CD4-positive, alpha-beta T cell treated with Interferon alpha-2 for 1 hour (primary cell): ENCODE results near the gene PAX9.
"Not testable (repeated sequence)": the region's sequence is repeated elsewhere in the genome, so short reads cannot be mapped to it uniquely, and the experiment has no call there.

Experiments used
- DNase-seq, 2 donors: peaks; one replicate each; pipeline ENCODE4 v3.0.0-alpha.2; 2020 to 2022

PAX9 gene

DNA sequence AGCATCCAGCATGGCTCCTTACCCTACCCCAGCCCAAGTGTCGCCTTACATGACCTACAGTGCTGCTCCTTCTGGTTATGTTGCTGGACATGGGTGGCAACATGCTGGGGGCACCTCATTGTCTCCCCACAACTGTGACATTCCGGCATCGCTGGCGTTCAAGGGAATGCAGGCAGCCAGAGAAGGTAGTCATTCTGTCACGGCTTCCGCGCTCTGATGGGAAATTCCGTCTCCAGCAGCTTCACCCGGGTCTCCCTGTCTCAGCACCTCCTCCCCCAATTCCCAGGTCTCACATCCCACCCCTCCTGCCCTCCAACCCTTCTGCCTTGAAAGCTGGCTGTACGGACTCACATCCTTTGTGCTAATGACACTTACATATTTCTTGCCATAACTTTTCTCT lies 14.6 kb downstream of the PAX9 start:
- DNase-seq, result no peak

DNA sequence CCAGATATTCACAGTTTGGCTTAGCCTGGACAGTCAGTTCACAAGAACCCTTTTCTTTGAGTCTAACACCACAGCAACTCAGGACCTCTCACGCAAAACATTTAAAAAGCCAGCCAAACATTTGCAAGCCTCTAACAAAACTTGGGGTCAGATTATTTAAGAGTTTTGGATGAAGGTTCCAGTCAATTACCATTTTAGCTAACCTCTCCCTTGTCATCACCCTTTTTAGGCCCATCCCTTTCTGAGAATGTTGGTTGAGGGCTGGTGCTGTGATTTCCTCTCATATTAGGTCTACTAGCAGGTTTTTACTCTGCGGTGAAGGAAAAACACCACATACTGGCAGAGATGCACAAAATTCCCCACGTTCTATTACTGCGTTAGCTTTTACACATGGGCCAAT lies 20.7 kb downstream of the PAX9 start:
- no peak for DNase-seq

DNA sequence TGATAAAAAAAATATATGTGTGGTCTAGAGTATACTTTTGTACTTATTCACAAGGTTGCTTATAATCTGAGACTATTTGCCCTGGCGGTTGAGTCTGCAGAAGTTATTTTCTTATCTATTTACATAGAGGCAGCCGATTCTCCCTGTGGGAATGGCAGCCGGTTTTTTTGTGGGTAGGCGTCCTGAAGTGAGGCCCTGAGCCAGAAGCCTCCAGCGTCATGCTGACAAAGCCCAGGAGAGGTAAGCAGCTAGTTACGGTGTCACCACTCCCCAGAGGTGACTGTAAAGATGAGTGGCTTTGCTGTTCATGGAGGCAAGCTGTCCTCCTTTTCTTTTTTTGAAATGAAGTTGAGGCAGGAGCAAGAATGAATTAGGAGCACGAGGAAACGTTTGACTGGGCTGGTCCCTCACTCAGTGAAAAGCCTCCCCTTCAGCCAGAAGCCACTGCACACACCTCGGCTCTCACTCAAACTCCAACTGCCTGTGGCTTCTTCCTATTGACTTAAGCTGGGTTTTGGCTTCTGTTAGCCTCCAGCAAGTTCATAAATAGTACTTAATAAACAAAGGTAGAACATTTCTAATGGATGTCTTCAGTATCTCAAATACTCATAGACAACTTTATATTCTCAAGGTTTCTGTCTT lies 21.5 kb downstream of the PAX9 start:
- DNase-seq, result no peak

DNA sequence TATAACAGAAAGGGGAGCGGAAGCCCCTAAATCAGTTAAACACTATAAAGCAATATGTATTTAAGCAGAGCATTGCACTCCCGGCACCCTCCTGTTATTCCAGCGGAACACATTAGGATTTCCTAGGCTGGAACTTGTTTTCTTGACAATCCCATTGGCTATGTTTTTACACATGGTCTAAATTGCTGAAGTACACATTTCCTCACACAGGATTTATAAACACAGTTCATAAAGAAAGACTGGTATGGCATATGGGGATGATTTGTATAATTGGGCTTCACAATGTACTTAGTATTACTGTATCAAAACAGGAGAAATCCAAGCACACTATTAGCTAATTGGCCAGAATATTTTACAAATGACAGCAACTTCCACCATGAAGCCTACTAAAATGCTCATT lies 23.3 kb downstream of the PAX9 start:
- no peak for DNase-seq

DNA sequence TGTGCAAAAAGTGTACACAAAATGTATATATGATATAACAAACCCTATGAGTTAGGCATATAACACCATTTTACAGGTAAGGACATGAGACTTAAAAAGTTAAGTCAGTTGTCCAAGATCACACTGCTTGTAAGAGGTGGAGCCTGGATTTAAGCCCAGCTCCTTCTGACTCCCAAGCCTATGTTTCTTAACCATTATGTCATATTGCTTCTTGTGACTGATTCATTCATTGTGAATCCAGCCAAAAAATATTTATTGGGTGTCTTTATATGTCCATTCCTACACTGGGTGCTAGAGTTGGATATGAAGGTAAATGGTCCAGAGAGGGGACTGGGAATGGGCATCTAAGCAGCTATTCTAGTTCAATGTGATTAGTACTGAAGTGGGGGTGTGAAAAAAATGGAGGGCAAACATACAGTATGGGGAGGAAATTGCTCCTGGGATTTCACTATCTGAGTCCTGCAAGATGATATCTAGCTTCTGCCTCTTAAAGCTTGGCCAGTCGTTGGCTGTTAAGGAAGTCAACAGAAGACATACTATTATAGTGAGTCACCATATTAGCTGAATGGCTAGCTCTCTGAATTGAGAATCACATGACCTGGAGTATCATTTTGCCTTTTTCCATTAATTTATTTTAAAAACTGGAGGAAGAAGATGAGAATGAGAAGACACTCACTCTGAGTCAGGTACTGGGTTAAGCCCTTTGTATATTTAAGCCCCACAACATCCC lies 28.8 kb downstream of the PAX9 start:
- no peak for DNase-seq

DNA sequence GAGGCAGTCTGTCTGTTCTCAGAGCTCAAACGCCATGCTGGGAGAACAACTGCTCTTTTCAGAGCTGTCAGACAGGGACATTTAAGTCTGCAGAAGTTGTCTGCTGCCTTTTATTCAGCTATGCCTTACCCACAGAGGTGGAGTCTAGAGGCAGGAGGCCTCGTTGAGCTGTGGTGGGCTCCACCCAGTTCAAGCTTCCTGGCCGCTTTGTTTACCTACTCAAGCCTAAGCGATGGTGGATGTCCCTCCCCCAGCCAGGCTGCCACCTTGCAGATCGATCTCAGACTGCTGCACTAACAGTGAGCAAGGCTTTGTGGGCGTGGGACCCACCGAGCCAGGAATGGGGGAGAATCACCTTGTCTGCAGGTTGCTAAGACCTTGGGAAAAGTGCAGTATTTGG lies 37.8 kb downstream of the PAX9 start:
- not testable (repeated sequence) for DNase-seq

DNA sequence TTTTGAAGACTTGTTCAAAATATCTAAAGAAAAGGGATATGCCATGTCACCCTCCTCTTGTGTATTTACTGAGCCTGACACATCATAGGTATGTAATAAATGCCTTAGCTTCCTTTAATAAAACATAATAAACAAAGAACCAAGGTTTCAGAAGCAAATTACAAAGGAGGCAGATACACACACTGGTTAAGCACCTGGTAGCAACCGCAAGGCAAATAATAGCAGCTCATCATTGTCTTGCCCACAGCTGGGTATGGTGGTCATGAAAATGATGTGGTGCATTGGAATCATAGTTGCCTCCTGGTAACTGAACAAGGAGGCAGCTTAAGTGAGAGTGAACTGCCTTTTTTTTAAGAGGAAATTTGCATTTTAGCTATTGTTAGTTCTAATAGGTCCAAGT lies 39.0 kb downstream of the PAX9 start:
- no peak for DNase-seq

DNA sequence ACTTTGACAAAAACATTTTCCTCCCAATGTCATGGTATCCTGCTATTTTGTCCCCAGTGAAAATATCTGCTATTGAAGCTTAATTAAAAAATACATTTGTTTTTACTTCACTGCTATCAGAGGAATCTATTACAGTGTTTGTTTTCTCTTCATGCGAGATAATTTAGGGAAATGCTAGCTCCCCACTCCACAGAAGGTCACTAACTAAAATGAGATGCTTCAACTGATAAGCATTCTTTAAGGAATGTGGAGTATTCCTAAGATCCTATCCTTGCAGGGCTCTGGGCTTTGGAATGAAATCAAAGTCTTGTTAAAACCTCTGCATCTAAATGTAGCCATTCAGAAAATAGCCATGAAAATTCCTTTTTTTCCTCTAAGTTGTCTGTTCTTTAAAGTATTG lies 39.5 kb downstream of the PAX9 start:
- DNase-seq, result no peak

DNA sequence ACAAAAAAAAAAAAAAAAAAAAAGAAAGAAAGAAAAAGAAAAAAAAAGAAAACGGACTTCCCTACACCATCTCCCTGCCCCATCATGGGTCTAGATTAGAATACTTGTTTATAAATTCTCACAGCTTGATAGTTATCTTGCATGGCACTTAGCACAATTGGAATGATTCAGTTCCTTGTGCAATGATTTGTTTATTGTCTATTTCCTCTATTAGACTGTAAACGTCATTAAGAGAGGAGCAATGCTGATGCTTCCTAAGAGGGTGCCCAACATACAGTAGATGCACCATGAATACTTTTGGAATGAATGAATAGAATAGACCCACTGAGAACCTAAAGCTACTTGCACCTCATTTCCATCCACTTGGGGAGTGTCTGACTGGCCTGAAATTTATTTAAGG lies 40.8 kb downstream of the PAX9 start:
- DNase-seq, result no peak

DNA sequence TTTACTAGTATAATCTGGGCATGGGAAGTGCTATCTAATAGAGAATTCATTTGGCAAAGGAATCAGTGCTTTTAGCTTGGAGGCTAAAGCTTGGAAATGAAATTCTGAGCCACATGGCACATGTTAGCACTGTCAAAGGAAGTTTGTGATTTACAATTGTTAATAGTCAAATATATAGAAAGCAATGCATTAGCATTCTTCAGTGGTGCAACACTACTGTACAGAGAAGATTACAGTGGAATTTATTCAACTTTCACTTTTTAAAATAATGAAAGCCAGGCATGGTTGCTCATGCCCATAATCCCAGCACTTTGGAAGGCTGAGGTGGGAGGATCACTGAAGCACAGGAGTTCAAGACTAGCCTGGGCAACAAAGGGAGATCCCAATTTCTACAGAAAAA lies 45.9 kb downstream of the PAX9 start:
- no peak for DNase-seq

DNA sequence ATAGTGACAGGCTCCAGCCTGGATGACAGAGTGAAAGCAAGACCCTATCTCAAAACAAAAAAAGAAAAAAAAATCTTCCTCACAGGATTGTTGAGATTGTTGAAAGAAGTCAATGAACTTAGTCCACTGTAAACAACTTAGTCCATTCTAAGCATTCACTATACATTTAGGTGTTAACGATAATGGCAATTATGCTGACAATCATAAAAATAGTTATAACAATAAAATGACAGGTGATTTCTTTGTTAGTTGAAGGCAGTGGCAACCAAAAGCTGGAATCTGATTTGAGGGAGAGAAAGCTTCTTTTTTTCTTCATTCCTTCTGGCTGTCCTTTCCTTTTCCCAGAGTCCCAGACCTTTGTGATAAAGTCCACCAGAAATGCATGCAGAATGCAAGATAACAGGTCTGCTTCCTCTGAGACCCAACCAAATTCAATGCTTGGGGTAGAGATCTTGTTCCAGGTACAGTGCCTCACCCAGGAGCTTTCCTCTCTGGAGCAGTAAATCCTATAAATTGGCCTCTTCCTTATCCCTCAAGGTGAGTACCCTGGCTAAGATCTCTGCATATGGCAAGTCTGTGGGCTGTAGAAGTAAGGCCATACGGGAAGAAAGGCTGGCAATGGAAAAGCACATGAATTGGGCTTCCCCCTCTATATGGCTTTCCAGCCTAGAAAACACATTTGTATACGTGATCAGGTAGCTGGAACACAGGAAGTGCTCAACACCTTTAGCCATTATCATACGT lies 52.5 kb downstream of the PAX9 start:
- no peak for DNase-seq

DNA sequence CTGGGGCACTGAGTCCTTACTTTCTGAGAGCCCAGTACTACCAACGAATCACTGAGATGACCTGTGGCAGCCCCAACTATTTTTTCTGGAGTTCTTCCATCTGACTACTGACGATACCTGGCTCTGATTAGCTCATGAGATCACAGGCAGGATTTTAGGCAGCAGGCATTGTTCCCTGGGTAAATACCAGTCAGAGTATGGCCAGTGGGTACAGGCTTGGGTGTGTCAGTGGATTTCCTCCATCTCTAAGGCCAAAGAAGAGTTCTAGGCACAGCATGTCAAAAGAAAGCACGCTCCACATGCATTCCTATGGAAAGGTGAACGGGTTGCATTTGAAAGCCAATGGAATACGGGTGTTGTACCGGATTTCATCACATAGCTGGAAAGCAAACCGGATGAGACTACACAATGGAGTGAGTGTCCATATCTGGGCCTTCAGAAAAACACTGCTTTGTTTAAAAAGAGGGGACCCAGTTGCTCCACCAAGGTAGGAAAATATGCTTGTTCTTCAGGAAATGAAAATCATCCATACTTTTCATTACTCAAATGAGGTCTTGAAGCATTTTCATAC lies 55.0 kb downstream of the PAX9 start:
- DNase-seq, result no peak

DNA sequence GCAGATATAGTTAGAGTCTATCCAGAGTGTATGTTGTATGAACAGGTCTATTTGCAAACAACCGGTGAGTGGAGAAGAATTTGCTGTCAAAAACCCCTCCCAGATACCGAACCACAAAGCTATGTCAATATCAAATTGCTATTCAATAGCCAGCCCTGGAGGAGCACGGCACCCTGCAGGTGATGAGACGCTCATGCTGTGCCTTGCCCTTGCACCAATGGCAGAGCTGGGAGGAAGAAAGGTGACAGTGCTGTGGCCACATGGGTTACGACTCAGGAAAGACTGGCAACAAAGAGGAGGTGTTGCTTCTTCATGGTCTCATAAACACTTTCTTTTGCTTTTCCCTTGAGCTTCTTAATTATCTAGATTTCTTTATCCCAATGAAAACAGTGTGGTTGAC lies 55.7 kb downstream of the PAX9 start:
- no peak for DNase-seq

DNA sequence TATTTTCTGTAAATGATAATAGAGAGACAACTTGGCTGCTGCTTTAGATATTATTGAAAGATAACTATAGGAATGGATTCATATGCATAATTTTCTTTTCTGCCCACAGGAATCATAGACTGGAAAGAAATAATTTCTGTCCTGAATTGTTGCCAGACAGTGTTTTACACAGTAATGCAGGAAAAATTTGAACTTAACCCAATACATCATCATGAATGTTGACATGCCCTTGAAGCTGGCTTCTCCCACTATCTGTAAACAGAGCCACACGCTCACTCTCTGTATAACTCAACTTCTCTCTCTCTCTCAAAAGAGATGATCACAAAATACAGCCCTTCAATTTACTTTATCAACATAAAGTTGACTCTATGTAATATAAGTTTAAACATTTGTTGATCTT lies 56.6 kb downstream of the PAX9 start:
- DNase-seq, result no peak

DNA sequence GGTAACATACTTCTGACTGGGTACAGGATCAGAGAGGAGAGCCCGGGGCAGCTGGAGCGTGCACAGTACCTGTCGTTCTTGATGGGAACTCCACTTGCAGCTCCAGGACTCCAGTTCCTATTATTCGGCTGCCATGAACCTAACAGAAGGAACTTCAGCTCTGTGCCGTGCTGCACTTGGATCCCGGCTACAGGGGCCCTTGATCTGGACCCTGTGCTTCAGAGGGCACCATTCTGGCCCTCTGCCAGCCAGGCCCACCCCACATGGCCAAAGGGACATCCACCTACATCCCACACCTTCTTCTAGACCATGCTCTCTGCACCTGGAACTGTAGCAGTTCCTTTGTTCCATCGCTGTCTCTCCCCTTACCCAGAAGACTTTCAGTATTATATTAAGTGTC lies 58.2 kb downstream of the PAX9 start:
- no peak for DNase-seq

DNA sequence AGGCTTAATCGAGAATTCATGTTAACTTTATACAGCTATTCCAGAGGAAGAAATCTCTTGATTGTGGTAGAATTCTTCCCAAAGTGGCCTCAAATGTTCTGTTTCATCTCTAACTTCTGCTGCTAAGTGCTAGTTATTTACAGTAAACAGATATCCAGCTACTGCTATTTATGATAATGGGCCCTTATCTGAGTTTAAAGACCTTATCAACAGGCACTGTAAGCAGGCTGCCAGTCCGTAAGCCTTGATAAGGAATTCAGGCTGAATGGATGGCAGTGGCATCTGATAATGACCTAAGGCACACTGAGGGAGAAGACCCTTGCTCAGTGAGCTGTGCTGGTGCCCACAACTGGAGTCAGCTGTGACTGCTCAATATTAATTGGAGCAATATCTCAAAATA lies 59.0 kb downstream of the PAX9 start:
- no peak for DNase-seq

DNA sequence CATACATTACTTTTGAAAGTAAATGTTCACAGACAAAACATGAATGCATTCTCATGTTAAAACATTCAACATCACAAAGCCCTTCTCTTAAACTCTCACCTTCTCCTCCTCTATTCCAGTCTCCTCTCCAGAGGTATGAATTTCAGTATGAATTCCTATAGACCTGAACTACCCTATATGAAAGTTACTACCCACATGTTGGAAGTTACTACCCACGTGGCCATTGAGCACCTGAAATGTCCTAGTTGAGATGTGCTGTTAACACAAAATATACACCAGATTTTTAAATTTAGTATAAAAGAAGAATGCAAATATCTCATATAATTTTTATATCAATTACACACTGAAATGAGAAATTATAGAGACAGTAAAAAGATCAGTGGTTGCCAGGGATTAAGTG lies 60.2 kb downstream of the PAX9 start:
- DNase-seq, result no peak

DNA sequence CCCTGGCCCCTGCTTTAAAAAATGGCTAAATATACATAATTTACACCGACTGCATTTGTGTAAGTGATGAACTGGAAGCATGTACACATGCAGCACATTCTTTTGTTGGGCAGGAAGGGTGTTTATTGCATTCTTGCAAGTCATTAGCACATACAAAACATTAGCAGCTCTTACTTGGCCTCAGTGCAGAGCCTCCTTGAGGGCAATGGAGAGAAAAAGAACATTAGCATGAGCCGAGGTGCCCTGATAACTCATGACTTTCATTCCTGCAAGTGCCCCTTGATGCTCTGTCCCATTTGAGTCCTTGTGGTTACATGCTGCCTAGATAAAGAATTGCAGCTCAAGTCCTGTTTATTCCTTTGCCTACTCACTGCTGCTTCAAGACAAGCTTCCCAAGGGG lies 61.9 kb downstream of the PAX9 start:
- DNase-seq, result no peak

DNA sequence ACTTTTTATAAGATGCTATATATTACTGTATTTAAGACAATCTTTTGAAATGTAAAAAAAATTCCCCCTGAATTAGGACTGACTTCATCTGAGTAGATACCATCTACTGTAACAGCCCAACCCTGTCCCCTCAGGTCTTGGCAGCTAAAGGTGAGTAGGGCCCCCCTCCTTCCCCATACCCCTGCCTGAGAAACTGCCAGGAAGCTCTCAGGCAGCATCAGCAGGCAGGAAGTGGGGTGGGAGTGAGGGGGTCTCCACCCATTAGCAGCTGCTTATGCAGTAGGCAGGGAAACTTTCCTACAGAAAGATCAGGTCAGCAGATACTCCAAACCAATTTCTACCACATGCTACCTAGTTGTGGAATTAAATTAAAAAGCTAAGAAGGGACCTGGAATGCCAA lies 62.5 kb downstream of the PAX9 start:
- no peak for DNase-seq

DNA sequence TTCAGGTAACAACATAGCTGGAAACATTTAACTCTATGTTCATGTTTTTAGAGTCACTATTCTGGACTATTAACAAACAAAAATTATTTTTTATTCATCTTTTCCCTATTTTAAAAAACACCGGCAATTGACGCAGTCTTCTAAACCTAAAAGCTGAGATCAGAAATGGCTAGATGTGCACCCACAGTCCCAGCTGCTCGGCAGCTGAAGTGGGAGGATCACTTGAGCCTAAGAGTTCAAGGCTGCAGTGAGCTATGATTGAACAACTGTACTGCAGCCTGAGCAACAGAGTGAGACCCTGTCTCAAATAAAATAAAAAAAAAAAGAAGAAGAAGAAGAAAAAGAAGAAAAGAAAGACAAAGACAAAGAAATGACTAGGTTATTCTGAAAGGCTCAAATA lies 64.5 kb downstream of the PAX9 start:
- DNase-seq, result no peak
